Transverse colon (tissue), 4 donors: ENCODE measurements around the gene HBG2. TPM values are rescaled to one million over a fixed set of nuclear protein-coding genes. Genes with fewer than 3 reads are reported as not detected.

Experiments used
- DNase-seq: peaks from one replicate; pipeline ENCODE4 v3.0.0-alpha.2; 2019
- H3K27ac ChIP-seq, 4 donors: fragments of 200-600 bp; sonication (generic); 2 replicates each; pipeline ENCODE4 v1.5.1; 2016 to 2018; ENCODE audit warnings: inconsistent platforms in 4 of 4
- H3K27me3 ChIP-seq: fragments of 200-600 bp; sonication (generic); 2 replicates; pipeline ENCODE4 v1.5.1; 2017; ENCODE audit warnings: inconsistent platforms
- H3K36me3 ChIP-seq, 4 donors: fragments of 200-600 bp; sonication (generic); 2 replicates each; pipeline ENCODE4 v1.5.1; 2017 to 2019; ENCODE audit warnings: inconsistent platforms in 4 of 4
- H3K4me1 ChIP-seq, 4 donors: fragments of 200-600 bp; sonication (generic); 2 replicates each; pipeline ENCODE4 v1.5.1; 2017 to 2020; ENCODE audit warnings: inconsistent platforms in 4 of 4
- H3K4me3 ChIP-seq, 4 donors: fragments of 200-600 bp; sonication (generic); 1 replicate in 1 of 4; 2 replicates in 3 of 4; pipeline versions ENCODE4 v1.5.1 to v1.6.1; 2017 to 2019; ENCODE audit warnings: inconsistent platforms in 4 of 4
- H3K9me3 ChIP-seq, 2 donors: fragments of 200-600 bp; sonication (generic); 2 replicates each; pipeline ENCODE4 v1.5.1; 2017 to 2019; ENCODE audit warnings: inconsistent platforms in 2 of 2
- EP300 ChIP-seq: sonication (generic); formaldehyde crosslinking; IDR thresholded peaks from one replicate; pipeline ENCODE4 v1.6.1; 2017; ENCODE audit warnings: antibody characterized with exemption, low read depth
- POLR2A ChIP-seq: fragments of 450-650 bp; IDR thresholded peaks from one replicate; pipeline ENCODE4 v1.6.1; 2016; ENCODE audit warnings: antibody characterized with exemption, mild to moderate bottlenecking, moderate library complexity
- POLR2AphosphoS5 ChIP-seq, 3 donors: sonication (generic); formaldehyde crosslinking; IDR thresholded peaks; one replicate each; pipeline ENCODE4 v1.6.1; 2016; ENCODE audit warnings: antibody characterized with exemption in 3 of 3
- WGBS, 2 donors: methylation state at CpG; one replicate each; pipeline ENCODE4 v1.1.5; 2018; ENCODE audit warnings: low coverage in 1 of 2; 5-methylcytosine and 5-hydroxymethylcytosine counted together
- in situ Hi-C, 4 donors: fragments of 200-750 bp; cut with MboI; loops; one replicate each; pipeline versions ENCODE4 v1.15.0 to v1.15.1; 2017; ENCODE audit warnings: low sequenced_read_pairs in 3 of 4, low pct_ligation_motif_present in 1 of 4, low pct_unique_long_range_greater_than_20kb in 1 of 4
- intact Hi-C: fragments of 100-400 bp; cut with DNase I; formaldehyde crosslinking; loops from one replicate; pipeline ENCODE4 v1.15.1; 2023; ENCODE audit warnings: low total_unique reads
- total RNA-seq, 4 donors: library from RNA; depleted of rRNA; stranded (reverse); fragments of >200 nt; gene quantifications; one replicate each; pipeline ENCODE4 v1.1.0, GENCODE V29; 2016
- TF ChIP-seq, protein P1 (sequence below), 5 experiments: fragments of 200-600 bp in 3 of 5; fragments of 450-650 bp in 2 of 5; sonication (generic) in 3 of 5; IDR thresholded peaks; 1 replicate in 2 of 5; 2 replicates in 3 of 5; pipeline ENCODE4 v1.5.1; 2016 to 2017; ENCODE audit warnings: antibody characterized with exemption in 5 of 5, inconsistent platforms in 3 of 5, mild to moderate bottlenecking in 2 of 5, moderate library complexity in 1 of 5

HBG2 gene
- total RNA-seq, 4 donors from 2014 or later = not detected

DNA sequence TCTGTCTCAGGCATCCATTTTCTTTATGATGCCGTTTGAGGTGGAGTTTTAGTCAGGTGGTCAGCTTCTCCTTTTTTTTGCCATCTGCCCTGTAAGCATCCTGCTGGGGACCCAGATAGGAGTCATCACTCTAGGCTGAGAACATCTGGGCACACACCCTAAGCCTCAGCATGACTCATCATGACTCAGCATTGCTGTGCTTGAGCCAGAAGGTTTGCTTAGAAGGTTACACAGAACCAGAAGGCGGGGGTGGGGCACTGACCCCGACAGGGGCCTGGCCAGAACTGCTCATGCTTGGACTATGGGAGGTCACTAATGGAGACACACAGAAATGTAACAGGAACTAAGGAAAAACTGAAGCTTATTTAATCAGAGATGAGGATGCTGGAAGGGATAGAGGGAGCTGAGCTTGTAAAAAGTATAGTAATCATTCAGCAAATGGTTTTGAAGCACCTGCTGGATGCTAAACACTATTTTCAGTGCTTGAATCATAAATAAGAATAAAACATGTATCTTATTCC, 26.1 kb upstream of the HBG2 start:
- no peaks in the 10 kb centered on the region for H3K27me3 ChIP-seq
- H3K4me3 ChIP-seq = no peak overlapping the region
- no peaks in the 10 kb centered on the region for H3K36me3 ChIP-seq
- in situ Hi-C loops = no loop called here
- WGBS, 2 donors = 33 to 70% methylated on average over 1 to 3 of the region's 3 CpGs
- peaks cover 0 to 4% (median 0%) of the 10 kb centered on the region in 4 donors for H3K4me1 ChIP-seq
- no peaks in the 10 kb centered on the region for H3K9me3 ChIP-seq
- intact Hi-C loops = no loop called here
- no peak for DNase-seq
- no peak overlapping the region for H3K27ac ChIP-seq
- TF ChIP-seq EP300 = no peak
- TF ChIP-seq POLR2A = no peak
- TF ChIP-seq POLR2AphosphoS5 (IDR thresholded peaks at IDR 0.05) = no peak

DNA sequence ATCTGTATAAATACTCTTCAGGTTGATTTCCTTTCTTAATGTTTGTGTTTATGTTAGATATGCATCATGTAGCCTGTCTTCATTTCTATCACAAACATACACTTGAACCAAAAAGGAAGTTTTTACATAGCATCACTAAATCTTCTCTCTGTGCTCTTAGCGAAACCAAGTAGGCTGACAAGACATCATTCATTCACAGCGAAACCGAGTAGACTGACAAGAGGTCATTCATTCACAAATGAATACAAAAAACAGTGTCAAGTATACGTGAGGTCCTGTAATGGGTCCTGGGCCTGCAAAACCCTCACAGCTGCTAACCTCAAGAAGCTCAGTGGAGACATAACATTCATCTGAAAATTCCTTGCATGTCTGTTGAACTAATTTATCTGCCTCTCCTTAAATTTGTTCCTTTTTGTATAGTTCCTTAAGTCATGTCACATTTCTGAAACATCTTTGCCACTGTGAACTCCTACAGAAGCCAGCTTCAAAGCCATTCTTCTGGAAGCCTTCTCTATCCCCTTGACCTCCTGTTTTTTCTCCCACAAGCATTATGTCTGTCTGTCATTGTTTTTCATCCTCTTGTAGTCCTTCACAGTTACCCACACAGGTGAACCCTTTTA, 25.0 kb upstream of the HBG2 start:
- Histone ChIP-seq H3K4me1 (peaks cover 0 to 4% (median 0%) of the 10 kb centered on the region in 4 donors), H3K9me3 (no peaks in the 10 kb centered on the region), H3K27ac (no peak overlapping the region), H3K4me3 (no peak overlapping the region), H3K36me3 (no peaks in the 10 kb centered on the region), H3K27me3 (no peaks in the 10 kb centered on the region)
- no peak for DNase-seq
- intact Hi-C loops = no loop called here
- WGBS, 2 donors = 79 to 82% methylated on average over 3 to 4 of the region's 4 CpGs
- TF ChIP-seq POLR2AphosphoS5 (IDR thresholded peaks at IDR 0.05) = no peak
- in situ Hi-C loops = no loop called here

DNA sequence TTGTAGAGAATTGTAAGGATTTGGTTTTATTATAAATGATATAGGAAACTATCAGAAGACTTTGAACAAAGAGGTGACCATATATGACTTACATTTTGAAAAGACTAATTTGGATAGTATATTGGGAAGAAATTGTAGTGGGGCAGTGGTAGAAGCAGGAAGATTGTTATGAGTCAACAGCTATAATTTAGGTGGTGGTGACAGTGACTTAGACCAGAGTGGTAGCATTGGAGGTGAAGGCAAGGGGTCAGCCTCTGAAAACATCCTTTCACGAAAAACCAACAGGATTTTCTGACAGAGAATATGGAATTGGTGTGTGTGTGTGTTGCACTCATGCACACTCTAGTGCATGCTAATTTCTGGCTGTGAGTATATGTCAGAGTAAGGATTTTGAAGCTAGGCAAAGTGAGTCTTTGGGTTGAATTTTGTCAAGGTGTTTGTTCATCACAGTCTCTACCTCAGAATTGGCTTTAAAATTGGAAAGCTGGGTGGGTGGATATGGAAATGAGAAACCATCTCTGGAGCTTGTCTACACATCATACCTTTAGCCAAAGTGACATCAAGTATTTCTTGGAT, 23.3 kb upstream of the HBG2 start:
- Histone ChIP-seq H3K9me3 (no peaks in the 10 kb centered on the region), H3K27me3 (no peaks in the 10 kb centered on the region), H3K36me3 (no peaks in the 10 kb centered on the region), H3K4me1 (peaks cover 0 to 4% (median 0%) of the 10 kb centered on the region in 4 donors), H3K27ac (no peak overlapping the region), H3K4me3 (no peak overlapping the region)
- 44 to 59% methylated on average over 1 of the region's 1 CpG for WGBS, 2 donors
- TF ChIP-seq POLR2A = no peak
- TF ChIP-seq, protein P1, sequence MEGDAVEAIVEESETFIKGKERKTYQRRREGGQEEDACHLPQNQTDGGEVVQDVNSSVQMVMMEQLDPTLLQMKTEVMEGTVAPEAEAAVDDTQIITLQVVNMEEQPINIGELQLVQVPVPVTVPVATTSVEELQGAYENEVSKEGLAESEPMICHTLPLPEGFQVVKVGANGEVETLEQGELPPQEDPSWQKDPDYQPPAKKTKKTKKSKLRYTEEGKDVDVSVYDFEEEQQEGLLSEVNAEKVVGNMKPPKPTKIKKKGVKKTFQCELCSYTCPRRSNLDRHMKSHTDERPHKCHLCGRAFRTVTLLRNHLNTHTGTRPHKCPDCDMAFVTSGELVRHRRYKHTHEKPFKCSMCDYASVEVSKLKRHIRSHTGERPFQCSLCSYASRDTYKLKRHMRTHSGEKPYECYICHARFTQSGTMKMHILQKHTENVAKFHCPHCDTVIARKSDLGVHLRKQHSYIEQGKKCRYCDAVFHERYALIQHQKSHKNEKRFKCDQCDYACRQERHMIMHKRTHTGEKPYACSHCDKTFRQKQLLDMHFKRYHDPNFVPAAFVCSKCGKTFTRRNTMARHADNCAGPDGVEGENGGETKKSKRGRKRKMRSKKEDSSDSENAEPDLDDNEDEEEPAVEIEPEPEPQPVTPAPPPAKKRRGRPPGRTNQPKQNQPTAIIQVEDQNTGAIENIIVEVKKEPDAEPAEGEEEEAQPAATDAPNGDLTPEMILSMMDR (IDR thresholded peaks at IDR 0.05) = no peak
- TF ChIP-seq POLR2AphosphoS5 (IDR thresholded peaks at IDR 0.05) = no peak
- TF ChIP-seq EP300 = no peak
- in situ Hi-C loops (no loop called here), intact Hi-C loops (no loop called here)
- DNase-seq = no peak

DNA sequence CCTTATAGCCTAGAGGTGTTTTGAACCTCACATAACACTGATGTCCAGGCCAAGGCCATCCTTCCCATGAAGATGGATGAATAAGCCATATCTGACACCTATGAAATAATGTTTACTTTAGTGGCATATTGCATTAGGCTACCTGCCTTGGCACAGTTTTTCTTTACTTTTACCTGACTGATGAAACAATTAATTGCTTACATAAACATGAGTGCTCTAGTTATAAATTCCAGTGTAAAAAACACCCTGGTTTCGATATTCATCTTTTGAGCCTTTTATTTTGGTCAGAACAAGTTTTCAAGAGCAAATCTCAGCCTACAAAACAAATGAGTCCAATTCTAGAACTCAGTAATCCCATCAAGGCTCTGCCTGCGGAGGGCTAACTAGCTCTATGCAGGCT, 22.1 kb upstream of the HBG2 start:
- WGBS, 2 donors = 50 to 73% methylated on average over 1 to 2 of the region's 2 CpGs
- Histone ChIP-seq H3K4me1 (peaks cover 0 to 4% (median 0%) of the 10 kb centered on the region in 4 donors), H3K9me3 (no peaks in the 10 kb centered on the region), H3K27me3 (no peaks in the 10 kb centered on the region), H3K36me3 (no peaks in the 10 kb centered on the region), H3K27ac (no peak overlapping the region), H3K4me3 (no peak overlapping the region)
- DNase-seq = no peak
- in situ Hi-C loops = no loop called here
- intact Hi-C loops = no loop called here
- no peak for TF ChIP-seq POLR2A
- no peak for TF ChIP-seq POLR2AphosphoS5 (IDR thresholded peaks at IDR 0.05)
- TF ChIP-seq EP300 = no peak
- TF ChIP-seq, protein P1 (IDR thresholded peaks at IDR 0.05) = no peak

DNA sequence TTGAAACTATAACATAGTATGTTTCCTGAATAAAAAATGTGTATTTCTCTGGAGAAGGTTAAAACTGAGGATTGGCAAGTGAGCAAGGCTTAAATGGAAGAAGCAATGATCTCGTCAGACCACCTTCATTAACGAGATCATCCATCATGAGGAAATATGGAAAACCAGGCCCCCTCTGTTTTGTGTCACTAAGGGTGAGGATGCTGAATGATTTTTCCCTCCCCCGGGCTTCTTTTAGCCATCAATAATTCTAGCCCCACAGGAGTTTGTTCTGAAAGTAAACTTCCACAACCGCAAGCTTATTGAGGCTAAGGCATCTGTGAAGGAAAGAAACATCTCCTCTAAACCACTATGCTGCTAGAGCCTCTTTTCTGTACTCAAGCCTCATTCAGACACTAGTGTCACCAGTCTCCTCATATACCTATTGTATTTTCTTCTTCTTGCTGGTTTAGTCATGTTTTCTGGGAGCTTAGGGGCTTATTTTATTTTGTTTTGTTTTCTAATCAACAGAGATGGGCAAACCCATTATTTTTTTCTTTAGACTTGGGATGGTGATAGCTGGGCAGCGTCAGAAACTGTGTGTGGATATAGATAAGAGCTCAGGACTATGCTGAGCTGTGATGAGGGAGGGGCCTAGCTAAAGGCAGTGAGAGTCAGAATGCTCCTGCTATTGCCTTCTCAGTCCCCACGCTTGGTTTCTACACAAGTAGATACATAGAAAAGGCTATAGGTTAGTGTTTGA, 21.0 kb upstream of the HBG2 start:
- H3K9me3 ChIP-seq = no peaks in the 10 kb centered on the region
- in situ Hi-C loops = no loop called here
- 74 to 83% methylated on average over 6 of the region's 6 CpGs for WGBS, 2 donors
- intact Hi-C loops = no loop called here
- TF ChIP-seq, protein P1 (IDR thresholded peaks at IDR 0.05) = no peak
- TF ChIP-seq POLR2A = no peak
- no peak for TF ChIP-seq POLR2AphosphoS5 (IDR thresholded peaks at IDR 0.05)
- TF ChIP-seq EP300 = no peak
- no peaks in the 10 kb centered on the region for H3K36me3 ChIP-seq
- no peaks in the 10 kb centered on the region for H3K27me3 ChIP-seq
- no peak overlapping the region for H3K27ac ChIP-seq
- H3K4me3 ChIP-seq = no peak overlapping the region
- no peak for DNase-seq
- no peaks in the 10 kb centered on the region for H3K4me1 ChIP-seq
